Lung (tissue), 12 donors: Measurements from ENCODE around the gene LRRC58. TPM values are rescaled to one million over a fixed set of nuclear protein-coding genes. Genes with fewer than 3 reads are reported as not detected.
"Not testable (repeated sequence)": the region's sequence is repeated elsewhere in the genome, so short reads cannot be mapped to it uniquely, and the experiment has no call there.

Experiments used
- ATAC-seq: fragments of 200-7000 bp; cut with Tn5 transposase; one replicate; pipeline ENCODE4 v1.9.1; 2020; ENCODE audit warnings: moderate number of reproducible peaks; ENCODE audit not compliant: insufficient read depth, low FRiP score
- DNase-seq, 3 donors: peaks; one replicate each; pipeline ENCODE4 v3.0.0-alpha.2; 2013 to 2017
- H3K27ac ChIP-seq, 2 donors: one replicate each; pipeline ENCODE4 v1.5.1; 2013; ENCODE audit warnings: mild to moderate bottlenecking in 2 of 2, moderate library complexity in 2 of 2, control low read depth in 1 of 2, inconsistent platforms in 1 of 2, low read depth in 1 of 2, low read length in 1 of 2
- H3K27me3 ChIP-seq, 3 donors: one replicate each; pipeline ENCODE4 v1.5.1; 2013; ENCODE audit warnings: low read length in 2 of 3; ENCODE audit not compliant: control insufficient read depth in 3 of 3, insufficient read depth in 3 of 3
- H3K36me3 ChIP-seq, 4 donors: one replicate each; pipeline ENCODE4 v1.5.1; 2013; ENCODE audit warnings: low read length in 4 of 4, mild to moderate bottlenecking in 1 of 4, moderate library complexity in 1 of 4; ENCODE audit not compliant: control insufficient read depth in 4 of 4, insufficient read depth in 4 of 4
- H3K4me1 ChIP-seq, 5 donors: one replicate each; pipeline ENCODE4 v1.5.1; 2013; ENCODE audit warnings: low read length in 5 of 5, mild to moderate bottlenecking in 2 of 5, moderate library complexity in 1 of 5; ENCODE audit not compliant: control insufficient read depth in 5 of 5, insufficient read depth in 5 of 5
- H3K4me3 ChIP-seq: one replicate; pipeline ENCODE4 v1.5.1; 2013; ENCODE audit warnings: mild to moderate bottlenecking, control low read depth, moderate library complexity
- H3K9ac ChIP-seq, 2 donors: one replicate each; pipeline ENCODE4 v1.5.1; 2013; ENCODE audit warnings: low read length in 2 of 2, control low read depth in 1 of 2; ENCODE audit not compliant: insufficient read depth in 1 of 2
- H3K9me3 ChIP-seq, 4 donors: one replicate each; pipeline ENCODE4 v1.5.1; 2013; ENCODE audit warnings: low read length in 3 of 4, mild to moderate bottlenecking in 1 of 4, moderate library complexity in 1 of 4; ENCODE audit not compliant: control insufficient read depth in 4 of 4, insufficient read depth in 3 of 4
- CTCF ChIP-seq: IDR thresholded peaks from 2 replicates; pipeline ENCODE4 v1.5.1; 2012; ENCODE audit warnings: mild to moderate bottlenecking; ENCODE audit errors: control extremely low read depth, extremely low read depth
- WGBS, 2 donors: extraction: QIAGEN DNeasy Blood & Tissue Kit; methylation state at CpG; one replicate each; pipeline ENCODE4 v1.1.7; 2013; 5-methylcytosine and 5-hydroxymethylcytosine counted together
- polyA plus RNA-seq, 2 donors: library from polyadenylated mRNA; stranded (reverse); fragments of 200-250 nt; gene quantifications; one replicate each; pipeline ENCODE4 v1.2.1, GENCODE V29; 2013
- total RNA-seq, 2 donors: library from RNA; depleted of rRNA in 1 of 2; stranded (reverse); fragments of >200 nt in 1 of 2; gene quantifications; one replicate each; pipeline ENCODE4 v1.2.1, GENCODE V29; 2014 to 2021
- donor health status: control.
- donor health status: control.
- donor health status: Bipolar disorder and iron deficiency.
- donor health status: healthy.
- donor health status: DM: yes; HTN: yes; CAD: no.

The LRRC58 gene
- total and polyA plus RNA-seq, 4 donors = 5.0 to 40.9 (median 13.8) TPM

- ATAC-seq (no peak), DNase-seq (no peak)
- TF ChIP-seq CTCF = no peak
- no peak overlapping the region for H3K27ac ChIP-seq
- no peaks in the 10 kb centered on the region for H3K9me3 ChIP-seq
- no peak overlapping the region for H3K9ac ChIP-seq
- no peak overlapping the region for H3K4me3 ChIP-seq
- no peaks in the 10 kb centered on the region for H3K4me1 ChIP-seq
- no peaks in the 10 kb centered on the region for H3K27me3 ChIP-seq
- 91 to 96% methylated on average over 2 of the region's 2 CpGs for WGBS, 2 donors
- peaks cover 4 to 18% (median 9%) of the 10 kb centered on the region in 4 donors for H3K36me3 ChIP-seq
Observed at GRCh38 chr3:120326784-120327183, 22.4 kb downstream of the LRRC58 start.

GRCh38 chr3:120324190-120324589 lies 25.0 kb downstream of the LRRC58 start:
- DNase-seq = no peak
- H3K27ac ChIP-seq = no peak overlapping the region
- no peak for ATAC-seq
- no peaks in the 10 kb centered on the region for H3K4me1 ChIP-seq
- no peak overlapping the region for H3K9ac ChIP-seq
- H3K27me3 ChIP-seq = no peaks in the 10 kb centered on the region
- H3K36me3 ChIP-seq = peaks cover 0 to 4% (median 3%) of the 10 kb centered on the region in 4 donors
- no peak overlapping the region for H3K4me3 ChIP-seq
- no peak for TF ChIP-seq CTCF
- 64 to 72% methylated on average over 1 of the region's 1 CpG for WGBS, 2 donors
- H3K9me3 ChIP-seq = no peaks in the 10 kb centered on the region

GRCh38 chr3:120323761-120324160 lies 25.4 kb downstream of the LRRC58 start:
- H3K4me3 ChIP-seq, H3K9me3 ChIP-seq: not testable (repeated sequence)
- 93 to 95% methylated on average over 4 of the region's 4 CpGs for WGBS, 2 donors

GRCh38 chr3:120311863-120312794 lies 37.0 kb downstream of the LRRC58 start:
- no peak for DNase-seq
- WGBS, 2 donors = 94 to 96% methylated on average over 24 of the region's 24 CpGs
- TF ChIP-seq CTCF = no peak

More at GRCh38 chr3:120323761-120324160, 25.4 kb downstream of the LRRC58 start:
- not testable (repeated sequence) for H3K27ac ChIP-seq, H3K27me3 ChIP-seq, ATAC-seq, H3K9ac ChIP-seq, H3K36me3 ChIP-seq, H3K4me1 ChIP-seq, DNase-seq

More at GRCh38 chr3:120311863-120312794, 37.0 kb downstream of the LRRC58 start:
- H3K27me3 ChIP-seq = no peaks in the 10 kb centered on the region
- H3K9me3 ChIP-seq = peaks cover 0 to 10% (median 5%) of the 10 kb centered on the region in 4 donors
- no peak overlapping the region for H3K27ac ChIP-seq
- H3K4me1 ChIP-seq = no peaks in the 10 kb centered on the region
- no peak overlapping the region for H3K9ac ChIP-seq
- no peak for ATAC-seq
- no peak overlapping the region for H3K4me3 ChIP-seq
- no peaks in the 10 kb centered on the region for H3K36me3 ChIP-seq
